Measurements from ENCODE around the gene SH3BP4. TPM values are rescaled to one million over a fixed set of nuclear protein-coding genes. Genes with fewer than 3 reads are reported as not detected.

SH3BP4 gene
- total RNA-seq, 4 donors from 2014 or later, result 16.5 to 32.8 (median 26.4) TPM

DNA sequence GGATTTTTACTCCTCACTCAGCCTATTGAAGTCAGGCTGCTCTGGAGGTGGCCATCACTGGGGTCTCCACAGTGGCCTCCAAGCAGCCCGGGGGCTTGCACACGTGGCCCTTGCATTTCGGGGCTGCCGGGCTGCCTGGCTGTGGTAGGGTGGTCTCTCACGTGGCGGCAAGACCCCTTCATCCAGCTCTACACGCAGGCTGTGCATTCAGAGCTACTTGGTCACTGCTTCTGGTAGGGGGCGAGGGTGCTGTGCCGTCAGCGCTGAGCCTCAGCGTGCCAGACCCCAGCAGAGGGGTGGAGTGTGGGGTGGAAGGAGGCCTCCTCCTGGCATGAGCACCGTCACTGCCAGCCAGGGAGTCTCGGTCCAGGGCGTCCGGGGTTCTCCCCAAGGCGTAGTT, 80.6 kb downstream of the SH3BP4 start:
- Histone ChIP-seq H3K4me1 (peaks cover 0 to 8% (median 0%) of the 10 kb centered on the region in 4 donors), H3K27me3 (no peaks in the 10 kb centered on the region), H3K9me3 (no peaks in the 10 kb centered on the region), H3K27ac (no peak overlapping the region), H3K4me3 (no peak overlapping the region), H3K36me3 (no peaks in the 10 kb centered on the region)
- TF ChIP-seq, protein P1, sequence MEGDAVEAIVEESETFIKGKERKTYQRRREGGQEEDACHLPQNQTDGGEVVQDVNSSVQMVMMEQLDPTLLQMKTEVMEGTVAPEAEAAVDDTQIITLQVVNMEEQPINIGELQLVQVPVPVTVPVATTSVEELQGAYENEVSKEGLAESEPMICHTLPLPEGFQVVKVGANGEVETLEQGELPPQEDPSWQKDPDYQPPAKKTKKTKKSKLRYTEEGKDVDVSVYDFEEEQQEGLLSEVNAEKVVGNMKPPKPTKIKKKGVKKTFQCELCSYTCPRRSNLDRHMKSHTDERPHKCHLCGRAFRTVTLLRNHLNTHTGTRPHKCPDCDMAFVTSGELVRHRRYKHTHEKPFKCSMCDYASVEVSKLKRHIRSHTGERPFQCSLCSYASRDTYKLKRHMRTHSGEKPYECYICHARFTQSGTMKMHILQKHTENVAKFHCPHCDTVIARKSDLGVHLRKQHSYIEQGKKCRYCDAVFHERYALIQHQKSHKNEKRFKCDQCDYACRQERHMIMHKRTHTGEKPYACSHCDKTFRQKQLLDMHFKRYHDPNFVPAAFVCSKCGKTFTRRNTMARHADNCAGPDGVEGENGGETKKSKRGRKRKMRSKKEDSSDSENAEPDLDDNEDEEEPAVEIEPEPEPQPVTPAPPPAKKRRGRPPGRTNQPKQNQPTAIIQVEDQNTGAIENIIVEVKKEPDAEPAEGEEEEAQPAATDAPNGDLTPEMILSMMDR (IDR thresholded peaks at IDR 0.05), result no peak
- no peak for TF ChIP-seq POLR2A (IDR thresholded peaks at IDR 0.05)
- no peak for DNase-seq

DNA sequence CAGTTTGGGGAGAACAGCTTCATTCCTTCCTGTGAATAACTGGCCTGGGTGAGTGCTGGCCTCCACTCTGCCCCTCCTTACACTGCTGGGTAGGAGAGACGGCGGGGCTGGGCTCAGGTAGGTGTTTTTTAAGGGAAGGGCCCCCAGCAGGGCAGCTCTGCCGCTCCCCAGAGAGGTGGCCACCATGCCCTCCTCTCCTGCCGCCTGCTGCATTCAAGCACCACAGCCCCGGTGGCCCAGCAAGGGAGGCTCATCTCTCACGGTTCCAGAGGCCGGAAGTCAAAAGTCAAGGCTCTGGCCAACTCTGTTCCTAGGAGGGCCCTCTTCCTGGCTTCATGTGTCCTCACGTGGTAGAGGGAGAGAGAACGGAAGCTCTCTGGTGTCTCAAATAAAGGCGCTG, 81.1 kb downstream of the SH3BP4 start:
- Histone ChIP-seq H3K36me3 (no peaks in the 10 kb centered on the region), H3K27me3 (no peaks in the 10 kb centered on the region), H3K4me3 (no peak overlapping the region), H3K4me1 (peaks cover 0 to 3% (median 0%) of the 10 kb centered on the region in 4 donors), H3K27ac (no peak overlapping the region), H3K9me3 (no peaks in the 10 kb centered on the region)
- no peak for TF ChIP-seq POLR2A (IDR thresholded peaks at IDR 0.05)
- TF ChIP-seq, protein P1 (IDR thresholded peaks at IDR 0.05), result no peak
- no peak for DNase-seq

DNA sequence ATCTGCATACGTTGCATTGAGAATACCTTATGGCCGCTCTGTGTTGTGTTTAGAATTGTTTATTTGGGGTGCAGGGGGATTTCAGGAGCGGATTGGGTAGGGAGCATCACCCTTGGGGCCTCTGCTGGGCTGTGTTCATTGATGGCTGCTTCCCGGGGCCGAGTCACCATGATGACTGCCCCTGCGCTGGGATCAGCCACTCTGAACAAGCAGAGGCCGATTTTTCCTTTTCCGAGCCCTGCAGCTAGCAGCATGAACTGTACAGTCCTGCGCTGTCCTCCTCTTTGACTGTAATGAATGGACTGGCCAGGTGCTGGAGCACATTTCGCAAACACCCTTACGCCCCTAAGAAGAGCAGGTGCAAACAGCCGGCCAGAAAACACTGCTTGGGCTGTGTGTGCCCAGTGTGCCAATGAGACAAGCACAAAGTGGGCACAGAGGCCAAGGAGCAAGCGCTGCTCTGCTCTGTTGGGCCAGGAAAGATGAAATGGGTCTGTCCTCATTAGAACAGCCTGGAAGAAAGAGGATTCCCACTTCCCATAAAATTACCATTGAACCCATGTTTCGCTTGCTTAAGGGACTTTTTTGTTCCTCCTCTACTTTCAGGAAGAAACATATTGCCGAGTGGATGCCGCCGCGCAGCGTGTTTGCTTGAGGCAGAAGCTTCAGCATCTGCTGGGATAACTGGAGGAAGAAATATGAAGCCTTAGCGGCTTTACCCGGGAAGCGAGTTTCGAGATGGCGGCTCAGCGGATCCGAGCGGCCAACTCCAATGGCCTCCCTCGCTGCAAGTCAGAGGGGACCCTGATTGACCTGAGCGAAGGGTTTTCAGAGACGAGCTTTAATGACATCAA, 82.7 kb downstream of the SH3BP4 start:
- Histone ChIP-seq H3K9me3 (no peaks in the 10 kb centered on the region), H3K27me3 (no peaks in the 10 kb centered on the region), H3K36me3 (no peaks in the 10 kb centered on the region), H3K4me3 (no peak overlapping the region), H3K4me1 (no peaks in the 10 kb centered on the region), H3K27ac (no peak overlapping the region)
- no peak for TF ChIP-seq POLR2A (IDR thresholded peaks at IDR 0.05)
- TF ChIP-seq, protein P1 (IDR thresholded peaks at IDR 0.05), result no peak
- DNase-seq, result no peak

DNA sequence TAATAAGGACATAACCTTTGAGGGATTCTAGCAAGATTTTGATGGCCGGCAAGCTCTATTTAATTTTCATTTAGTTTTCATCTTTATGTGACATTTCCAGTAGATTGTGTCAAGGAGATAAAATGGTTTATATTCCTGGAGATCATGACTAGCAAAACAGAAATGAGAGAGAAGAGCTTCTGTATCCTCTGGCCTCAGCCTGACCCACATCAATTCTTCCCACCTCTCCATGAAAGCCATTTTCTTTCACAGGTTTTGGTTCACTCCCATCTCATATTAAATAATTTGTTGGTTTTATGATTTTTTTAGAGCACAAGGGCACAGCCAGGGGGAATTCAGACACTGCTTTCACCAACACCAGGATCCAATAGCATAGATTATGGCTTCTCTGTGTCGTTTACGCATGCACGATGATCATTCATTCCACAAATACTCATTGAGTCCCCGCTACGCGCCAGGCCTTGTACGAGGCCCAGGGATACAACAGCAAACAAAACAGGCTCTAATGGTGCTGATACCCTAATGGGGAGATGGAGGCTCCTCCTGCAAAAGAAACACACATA, 85.9 kb downstream of the SH3BP4 start:
- Histone ChIP-seq H3K4me1 (no peaks in the 10 kb centered on the region), H3K27me3 (no peaks in the 10 kb centered on the region), H3K4me3 (no peak overlapping the region), H3K9me3 (no peaks in the 10 kb centered on the region), H3K36me3 (peaks cover 0 to 21% (median 0%) of the 10 kb centered on the region in 3 donors), H3K27ac (no peak overlapping the region)
- no peak for TF ChIP-seq POLR2A (IDR thresholded peaks at IDR 0.05)
- TF ChIP-seq, protein P1 (IDR thresholded peaks at IDR 0.05), result no peak
- no peak for DNase-seq

DNA sequence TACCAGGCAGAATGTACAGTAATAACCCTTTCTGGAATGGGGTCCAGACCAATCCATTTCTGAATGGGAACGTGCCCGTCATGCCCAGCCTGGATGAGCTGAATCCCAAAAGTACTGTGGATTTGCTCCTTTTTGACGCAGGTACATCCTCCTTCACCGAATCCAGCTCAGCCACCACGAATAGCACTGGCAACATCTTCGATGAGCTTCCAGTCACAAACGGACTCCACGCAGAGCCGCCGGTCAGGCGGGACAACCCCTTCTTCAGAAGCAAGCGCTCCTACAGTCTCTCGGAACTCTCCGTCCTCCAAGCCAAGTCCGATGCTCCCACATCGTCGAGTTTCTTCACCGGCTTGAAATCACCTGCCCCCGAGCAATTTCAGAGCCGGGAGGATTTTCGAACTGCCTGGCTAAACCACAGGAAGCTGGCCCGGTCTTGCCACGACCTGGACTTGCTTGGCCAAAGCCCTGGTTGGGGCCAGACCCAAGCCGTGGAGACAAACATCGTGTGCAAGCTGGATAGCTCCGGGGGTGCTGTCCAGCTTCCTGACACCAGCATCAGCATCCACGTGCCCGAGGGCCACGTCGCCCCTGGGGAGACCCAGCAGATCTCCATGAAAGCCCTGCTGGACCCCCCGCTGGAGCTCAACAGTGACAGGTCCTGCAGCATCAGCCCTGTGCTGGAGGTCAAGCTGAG, 89.6 kb downstream of the SH3BP4 start:
- H3K9me3 ChIP-seq, result no peaks in the 10 kb centered on the region
- no peak for DNase-seq
- no peak overlapping the region for H3K27ac ChIP-seq
- H3K4me1 ChIP-seq, result peaks cover 0 to 4% (median 0%) of the 10 kb centered on the region in 4 donors
- H3K4me3 ChIP-seq, result no peak overlapping the region
- no peaks in the 10 kb centered on the region for H3K27me3 ChIP-seq
- TF ChIP-seq, protein P1 (IDR thresholded peaks at IDR 0.05), result no peak
- TF ChIP-seq POLR2A (IDR thresholded peaks at IDR 0.05), result no peak
- peaks cover 0 to 26% (median 0%) of the 10 kb centered on the region in 3 donors for H3K36me3 ChIP-seq

Measured in Peyer's patch (tissue), 4 donors.